MM.1S (cell line): ENCODE data around the gene SHISA9.

Experiments
- EZH2phosphoT487 ChIP-seq: fragments of 300-600 bp; sonication (generic); IDR thresholded peaks from 2 replicates; pipeline ENCODE4 v1.6.1; 2018; ENCODE audit warnings: antibody characterized with exemption, low read length
- TF ChIP-seq, protein P1 (sequence below): fragments of 300-600 bp; sonication (generic); IDR thresholded peaks from 2 replicates; pipeline ENCODE4 v1.5.1; 2016; ENCODE audit warnings: antibody characterized with exemption, low read length, mixed read lengths

- TF ChIP-seq, protein P1, sequence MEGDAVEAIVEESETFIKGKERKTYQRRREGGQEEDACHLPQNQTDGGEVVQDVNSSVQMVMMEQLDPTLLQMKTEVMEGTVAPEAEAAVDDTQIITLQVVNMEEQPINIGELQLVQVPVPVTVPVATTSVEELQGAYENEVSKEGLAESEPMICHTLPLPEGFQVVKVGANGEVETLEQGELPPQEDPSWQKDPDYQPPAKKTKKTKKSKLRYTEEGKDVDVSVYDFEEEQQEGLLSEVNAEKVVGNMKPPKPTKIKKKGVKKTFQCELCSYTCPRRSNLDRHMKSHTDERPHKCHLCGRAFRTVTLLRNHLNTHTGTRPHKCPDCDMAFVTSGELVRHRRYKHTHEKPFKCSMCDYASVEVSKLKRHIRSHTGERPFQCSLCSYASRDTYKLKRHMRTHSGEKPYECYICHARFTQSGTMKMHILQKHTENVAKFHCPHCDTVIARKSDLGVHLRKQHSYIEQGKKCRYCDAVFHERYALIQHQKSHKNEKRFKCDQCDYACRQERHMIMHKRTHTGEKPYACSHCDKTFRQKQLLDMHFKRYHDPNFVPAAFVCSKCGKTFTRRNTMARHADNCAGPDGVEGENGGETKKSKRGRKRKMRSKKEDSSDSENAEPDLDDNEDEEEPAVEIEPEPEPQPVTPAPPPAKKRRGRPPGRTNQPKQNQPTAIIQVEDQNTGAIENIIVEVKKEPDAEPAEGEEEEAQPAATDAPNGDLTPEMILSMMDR, result no peak
- no peak for TF ChIP-seq EZH2phosphoT487
These were observed 29.5 kb downstream of the SHISA9 start for GRCh38 chr16:12930881-12931280.
